Trophoblast cell (in vitro differentiated cells and primary cell): ENCODE results near the gene SEMA6A.

Experiments
- DNase-seq, 2 donors: peaks; one replicate each; pipeline ENCODE4 v3.0.0-alpha.2; 2016
- H2AFZ ChIP-seq: 2 replicates; pipeline ENCODE4 v1.6.1; 2013; ENCODE audit warnings: low read length, moderate library complexity, mild to moderate bottlenecking; ENCODE audit not compliant: insufficient read depth, poor library complexity
- H2AK5ac ChIP-seq: 2 replicates; pipeline ENCODE4 v1.6.1; 2013; ENCODE audit warnings: mild to moderate bottlenecking, low read length
- H2BK120ac ChIP-seq: 2 replicates; pipeline ENCODE4 v1.6.1; 2013; ENCODE audit warnings: low read length, mild to moderate bottlenecking, moderate library complexity; ENCODE audit not compliant: insufficient read depth, poor library complexity
- H2BK12ac ChIP-seq: 2 replicates; pipeline ENCODE4 v1.6.1; 2013; ENCODE audit warnings: mild to moderate bottlenecking, low read length, moderate library complexity
- H2BK5ac ChIP-seq: 2 replicates; pipeline ENCODE4 v1.6.1; 2013; ENCODE audit warnings: low read length, low read depth, moderate library complexity, mild to moderate bottlenecking; ENCODE audit not compliant: poor library complexity
- H3K14ac ChIP-seq: 2 replicates; pipeline ENCODE4 v1.6.1; 2013; ENCODE audit warnings: mild to moderate bottlenecking, low read length
- H3K18ac ChIP-seq: 2 replicates; pipeline ENCODE4 v1.6.1; 2013; ENCODE audit warnings: mild to moderate bottlenecking, low read length
- H3K23ac ChIP-seq: 2 replicates; pipeline ENCODE4 v1.6.1; 2013; ENCODE audit warnings: low read length
- H3K27ac ChIP-seq: 2 replicates; pipeline ENCODE4 v1.5.1; 2013; ENCODE audit warnings: low read depth, mild to moderate bottlenecking, inconsistent platforms, low read length, moderate library complexity
- H3K27me3 ChIP-seq: 2 replicates; pipeline ENCODE4 v1.6.1; 2013; ENCODE audit warnings: inconsistent platforms, mild to moderate bottlenecking, low read length, moderate library complexity; ENCODE audit not compliant: insufficient read depth
- H3K36me3 ChIP-seq, 2 experiments: 1 replicate in 1 of 2; 2 replicates in 1 of 2; pipeline ENCODE4 v1.6.1; 2013; ENCODE audit warnings: low read length in 2 of 2, mild to moderate bottlenecking in 2 of 2, moderate library complexity in 1 of 2; ENCODE audit not compliant: insufficient read depth in 2 of 2, control insufficient read depth in 1 of 2
- H3K4ac ChIP-seq: 2 replicates; pipeline ENCODE4 v1.6.1; 2013; ENCODE audit warnings: low read depth, mild to moderate bottlenecking, low read length, moderate library complexity
- H3K4me1 ChIP-seq, 2 experiments: 1 replicate in 1 of 2; 2 replicates in 1 of 2; pipeline ENCODE4 v1.6.1; 2013; ENCODE audit warnings: low read length in 2 of 2, mild to moderate bottlenecking in 2 of 2, moderate library complexity in 1 of 2; ENCODE audit not compliant: insufficient read depth in 2 of 2, control insufficient read depth in 1 of 2
- H3K4me2 ChIP-seq: 2 replicates; pipeline ENCODE4 v1.6.1; 2013; ENCODE audit warnings: inconsistent platforms, mild to moderate bottlenecking, low read length, moderate library complexity
- H3K4me3 ChIP-seq: 2 replicates; pipeline ENCODE4 v1.5.1; 2013; ENCODE audit warnings: mild to moderate bottlenecking, low read depth, low read length, inconsistent platforms
- H3K79me1 ChIP-seq: one replicate; pipeline ENCODE4 v1.6.1; 2013; ENCODE audit warnings: low read length
- H3K79me2 ChIP-seq: 2 replicates; pipeline ENCODE4 v1.6.1; 2013; ENCODE audit warnings: low read length, mild to moderate bottlenecking; ENCODE audit not compliant: control insufficient read depth, insufficient read depth, poor library complexity
- H3K9ac ChIP-seq: 2 replicates; pipeline ENCODE4 v1.6.1; 2013; ENCODE audit warnings: mild to moderate bottlenecking, low read length
- H3K9me3 ChIP-seq: 2 replicates; pipeline ENCODE4 v1.6.1; 2013; ENCODE audit warnings: low read depth, mild to moderate bottlenecking, control low read depth, inconsistent platforms, low read length; ENCODE audit not compliant: insufficient read depth
- H4K12ac ChIP-seq: 2 replicates; pipeline ENCODE4 v1.6.1; 2013; ENCODE audit warnings: low read depth, mild to moderate bottlenecking, low read length, moderate library complexity
- H4K8ac ChIP-seq: 2 replicates; pipeline ENCODE4 v1.6.1; 2013; ENCODE audit warnings: low read depth, mild to moderate bottlenecking, low read length, moderate library complexity
- H4K91ac ChIP-seq: one replicate; pipeline ENCODE4 v1.6.1; 2013; ENCODE audit warnings: low read depth, mild to moderate bottlenecking, low read length, moderate library complexity
- WGBS: extraction: QIAGEN DNeasy Blood & Tissue Kit; methylation state at CpG from one replicate; pipeline ENCODE4 v1.1.7; 2013; ENCODE audit warnings: missing lambda C conversion rate; ENCODE audit not compliant: insufficient read length, insufficient coverage; ENCODE audit errors: extremely low coverage; 5-methylcytosine and 5-hydroxymethylcytosine counted together

Gene SEMA6A

GRCh38 chr5:116395631-116396203 lies 178.9 kb downstream of the SEMA6A start:
- H2BK12ac ChIP-seq: no peak overlapping the region
- no peaks in the 10 kb centered on the region for H3K36me3 ChIP-seq

GRCh38 chr5:116395226-116395625 lies 179.4 kb downstream of the SEMA6A start:
- Histone ChIP-seq H4K91ac (no peak overlapping the region), H3K27ac (no peak overlapping the region), H3K14ac (no peak overlapping the region), H3K18ac (no peak overlapping the region), H3K79me2 (no peaks in the 10 kb centered on the region), H3K9me3 (no peaks in the 10 kb centered on the region), H2BK5ac (no peak overlapping the region), H3K4ac (no peak overlapping the region), H3K79me1 (no peaks in the 10 kb centered on the region), H2AK5ac (no peak overlapping the region), H3K4me1 (peaks cover 0 to 2% of the 10 kb centered on the region in 2 experiments), H3K27me3 (no peaks in the 10 kb centered on the region), H2BK120ac (no peak overlapping the region), H2BK12ac (no peak overlapping the region), H4K12ac (no peak overlapping the region), H3K36me3 (no peaks in the 10 kb centered on the region), H2AFZ (no peak overlapping the region), H3K4me2 (no peak overlapping the region), H4K8ac (no peak overlapping the region), H3K9ac (no peak overlapping the region), H3K23ac (no peak overlapping the region), H3K4me3 (no peak overlapping the region)
- DNase-seq: no peak
- WGBS: no CpG with 5 or more reads among the region's 9 CpGs

More at GRCh38 chr5:116395631-116396203, 178.9 kb downstream of the SEMA6A start:
- Histone ChIP-seq H3K9me3 (no peaks in the 10 kb centered on the region), H3K4me3 (no peak overlapping the region), H3K9ac (no peak overlapping the region), H2AFZ (no peak overlapping the region), H3K18ac (no peak overlapping the region), H3K79me1 (no peaks in the 10 kb centered on the region), H4K8ac (no peak overlapping the region), H3K4ac (no peak overlapping the region), H4K12ac (no peak overlapping the region), H2AK5ac (no peak overlapping the region), H2BK5ac (no peak overlapping the region), H3K4me1 (peaks cover 0 to 2% of the 10 kb centered on the region in 2 experiments), H4K91ac (no peak overlapping the region), H3K23ac (no peak overlapping the region), H3K79me2 (no peaks in the 10 kb centered on the region), H3K27me3 (no peaks in the 10 kb centered on the region), H3K14ac (no peak overlapping the region), H3K4me2 (no peak overlapping the region), H3K27ac (no peak overlapping the region), H2BK120ac (no peak overlapping the region)
- WGBS: no CpG with 5 or more reads among the region's 4 CpGs
- peak in 1 of 2 donors; percentile 1 for DNase-seq

- no peak overlapping the region for H2BK12ac ChIP-seq
- no peak overlapping the region for H3K27ac ChIP-seq
- no peak overlapping the region for H3K23ac ChIP-seq
- H3K36me3 ChIP-seq: no peaks in the 10 kb centered on the region
- no CpG with 5 or more reads among the region's 5 CpGs for WGBS
- H3K18ac ChIP-seq: no peak overlapping the region
- no peak overlapping the region for H3K4me3 ChIP-seq
- H4K91ac ChIP-seq: no peak overlapping the region
- H2AK5ac ChIP-seq: no peak overlapping the region
- H2AFZ ChIP-seq: no peak overlapping the region
- H4K12ac ChIP-seq: no peak overlapping the region
- no peak overlapping the region for H3K4me2 ChIP-seq
- H3K79me2 ChIP-seq: no peaks in the 10 kb centered on the region
- no peaks in the 10 kb centered on the region for H3K79me1 ChIP-seq
- H3K9me3 ChIP-seq: no peaks in the 10 kb centered on the region
- no peak overlapping the region for H2BK5ac ChIP-seq
- no peak overlapping the region for H3K14ac ChIP-seq
- H3K27me3 ChIP-seq: no peaks in the 10 kb centered on the region
- H3K4ac ChIP-seq: no peak overlapping the region
- no peak overlapping the region for H3K9ac ChIP-seq
- no peak overlapping the region for H4K8ac ChIP-seq
- H2BK120ac ChIP-seq: no peak overlapping the region
- no peak for DNase-seq
- H3K4me1 ChIP-seq: peaks cover 0 to 2% of the 10 kb centered on the region in 2 experiments
Observed at GRCh38 chr5:116394186-116394867, 180.3 kb downstream of the SEMA6A start.
